NCI-H748 (cell line): ENCODE measurements around the gene UPK3A.
"Not testable (repeated sequence)": the region's sequence is repeated elsewhere in the genome, so short reads cannot be mapped to it uniquely, and the experiment has no call there.

ENCODE experiments used
- DNase-seq: peaks from one replicate; lab custom pipeline; 2025; ENCODE audit not compliant: unreplicated experiment; lab: John Stamatoyannopoulos, UW

The UPK3A gene

DNA sequence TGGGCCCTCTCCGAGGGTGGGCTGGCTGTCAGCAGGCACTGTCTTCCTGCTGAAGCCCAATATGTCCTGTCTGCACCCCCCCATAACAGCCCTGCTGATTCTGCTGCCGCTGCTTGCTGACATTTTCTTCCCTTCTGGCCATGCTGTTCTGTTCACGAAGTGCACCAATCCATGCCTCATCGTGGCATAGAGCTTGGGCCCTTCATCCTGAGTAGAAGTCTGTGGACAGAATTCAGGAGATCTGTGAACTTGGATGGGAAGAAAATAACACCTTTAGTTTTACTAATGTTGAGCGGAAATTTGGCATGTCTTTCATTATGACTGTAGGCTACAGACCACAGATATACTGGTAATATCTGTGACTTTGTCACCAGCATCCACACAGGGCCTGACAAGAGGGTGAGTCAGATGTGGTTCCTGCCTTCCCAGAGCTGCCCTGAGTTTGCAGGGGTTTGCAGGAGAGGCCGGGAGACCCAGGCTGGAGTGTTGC, 29.9 kb upstream of the UPK3A start:
- DNase-seq = no peak

DNA sequence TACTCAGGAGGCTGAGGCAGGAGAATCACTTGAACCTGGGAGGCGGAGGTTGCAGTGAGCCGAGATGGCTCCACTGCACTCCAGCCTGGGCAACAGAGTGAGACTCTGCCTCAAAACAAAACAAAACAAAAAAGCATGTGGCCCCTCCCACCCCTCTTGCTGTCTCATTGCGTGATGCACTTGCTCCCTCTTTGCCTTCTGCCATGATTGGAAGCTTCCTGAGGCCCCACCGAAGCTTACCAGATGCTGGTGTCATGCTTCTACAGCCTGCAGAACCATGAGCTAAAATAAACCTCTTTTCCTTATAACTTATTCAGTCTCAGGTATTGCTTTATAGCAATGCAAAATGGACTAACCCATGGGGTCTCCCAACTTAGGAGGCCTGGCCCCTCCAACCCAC, 26.8 kb upstream of the UPK3A start:
- DNase-seq = not testable (repeated sequence)

DNA sequence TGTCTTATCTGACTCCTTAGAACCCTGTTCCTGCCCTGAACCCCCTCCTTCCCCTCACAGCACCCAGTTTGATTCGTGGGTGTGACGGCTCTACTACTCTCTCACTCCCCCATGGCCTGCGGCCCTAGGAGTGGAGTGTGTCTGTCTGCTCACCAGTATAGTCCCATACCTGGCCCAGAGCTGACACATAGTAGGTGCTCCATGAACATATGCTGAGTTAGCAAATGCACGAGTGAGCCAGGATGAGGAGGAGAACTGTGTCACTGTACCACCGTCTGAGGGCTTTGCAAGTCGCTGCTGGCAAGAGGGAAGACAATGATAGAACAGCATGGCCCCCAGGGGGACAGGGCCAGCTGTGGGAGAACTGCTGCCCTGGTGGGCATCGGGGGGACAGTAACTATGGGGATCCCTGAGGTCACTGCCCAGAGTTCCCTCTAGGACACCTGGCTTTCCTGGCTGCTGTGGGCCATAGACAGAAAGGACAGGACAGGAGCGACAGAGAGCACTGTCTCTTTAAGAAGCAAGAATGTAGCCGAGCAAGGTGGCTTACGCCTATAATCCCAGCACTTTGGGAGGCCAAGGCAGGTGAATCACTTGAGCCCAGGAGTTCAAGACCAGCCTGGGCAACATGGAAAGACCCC, 24.9 kb upstream of the UPK3A start:
- no peak for DNase-seq

DNA sequence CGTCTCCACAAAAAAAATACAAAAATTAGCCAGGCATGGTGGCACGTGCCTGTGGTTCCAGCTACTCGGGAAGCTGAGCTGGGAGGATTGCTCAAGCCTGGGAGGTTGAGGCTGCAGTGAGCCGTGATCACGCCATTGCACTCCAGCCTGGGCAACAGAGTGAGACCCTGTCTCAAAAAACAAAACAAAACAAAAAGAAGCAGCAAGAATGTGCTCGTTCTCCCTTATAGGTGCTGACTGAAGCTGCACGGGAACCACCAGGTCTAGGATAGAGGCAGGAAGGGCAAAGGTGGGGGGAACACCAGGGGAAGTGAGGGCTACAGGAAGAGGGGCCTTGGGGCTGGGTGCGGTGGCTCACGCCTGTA, 24.4 kb upstream of the UPK3A start:
- DNase-seq = not testable (repeated sequence)

DNA sequence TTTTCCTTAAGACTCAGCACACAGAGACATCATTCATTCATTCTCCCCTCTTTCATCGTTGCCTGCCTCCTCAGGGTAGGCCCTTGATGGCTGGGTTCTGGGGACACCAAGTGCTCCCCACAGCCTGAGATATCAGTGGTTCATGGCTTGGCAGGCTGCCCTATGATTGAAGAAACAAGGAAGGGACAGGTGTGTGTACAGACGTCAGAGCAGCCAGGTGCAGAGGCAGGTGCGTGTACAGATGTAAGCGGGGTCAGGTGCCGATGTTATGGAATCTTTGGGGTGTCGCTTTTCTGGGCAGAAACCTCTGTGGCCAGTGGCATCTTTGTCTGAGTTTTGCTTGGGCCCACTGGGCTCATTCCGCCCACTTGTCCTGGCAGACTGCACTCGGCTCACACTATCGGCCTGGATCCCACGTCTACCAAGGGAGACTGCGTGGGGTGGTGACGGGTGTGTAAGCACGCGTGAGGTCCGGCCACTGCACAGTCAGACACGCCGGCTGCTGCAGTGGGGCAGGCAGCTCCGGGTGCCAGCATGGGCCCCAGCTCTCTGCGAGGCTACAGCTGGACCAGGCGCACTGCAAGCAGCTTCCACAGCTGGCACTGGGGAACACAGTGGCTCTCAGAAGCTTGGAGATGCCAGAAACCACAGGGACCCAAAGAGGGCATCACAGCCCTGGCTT, 23.2 kb upstream of the UPK3A start:
- DNase-seq = peak; percentile 62

DNA sequence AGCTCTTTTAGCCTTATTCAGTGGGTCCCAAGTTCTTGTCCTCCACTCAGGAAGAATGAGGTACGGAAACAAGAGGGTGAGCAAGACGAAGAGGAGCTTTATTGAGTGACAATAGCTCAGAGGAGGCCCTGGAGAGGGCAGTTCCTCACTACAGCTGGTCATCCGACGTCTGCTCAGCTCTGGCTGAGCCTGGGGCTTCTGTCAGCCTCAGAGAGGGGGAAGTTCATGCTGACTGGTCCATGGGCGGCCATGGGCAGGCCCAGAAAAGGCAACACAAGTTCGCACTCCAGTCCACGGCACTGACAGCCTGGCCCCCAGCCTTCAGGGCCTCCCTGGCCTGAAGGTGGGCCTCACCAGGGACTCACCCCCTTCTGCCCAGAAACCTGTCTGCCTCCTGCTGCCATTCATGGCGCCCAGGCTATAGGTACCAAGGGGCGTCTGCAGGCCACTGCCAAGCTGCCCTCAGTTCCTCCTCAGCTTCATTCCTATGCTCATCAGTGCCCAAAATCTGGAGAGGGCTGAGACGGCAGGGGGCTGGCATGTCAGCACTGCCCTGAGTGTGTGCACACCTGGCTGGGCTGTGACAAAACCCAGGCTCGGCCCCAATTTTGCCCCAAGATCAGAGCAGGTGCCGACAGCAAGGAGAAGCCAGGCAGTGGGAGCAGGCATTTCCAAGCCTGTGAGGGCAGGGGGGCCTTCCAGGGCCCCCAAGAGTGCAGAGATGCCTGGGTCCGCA, 22.4 kb upstream of the UPK3A start:
- DNase-seq = no peak

DNA sequence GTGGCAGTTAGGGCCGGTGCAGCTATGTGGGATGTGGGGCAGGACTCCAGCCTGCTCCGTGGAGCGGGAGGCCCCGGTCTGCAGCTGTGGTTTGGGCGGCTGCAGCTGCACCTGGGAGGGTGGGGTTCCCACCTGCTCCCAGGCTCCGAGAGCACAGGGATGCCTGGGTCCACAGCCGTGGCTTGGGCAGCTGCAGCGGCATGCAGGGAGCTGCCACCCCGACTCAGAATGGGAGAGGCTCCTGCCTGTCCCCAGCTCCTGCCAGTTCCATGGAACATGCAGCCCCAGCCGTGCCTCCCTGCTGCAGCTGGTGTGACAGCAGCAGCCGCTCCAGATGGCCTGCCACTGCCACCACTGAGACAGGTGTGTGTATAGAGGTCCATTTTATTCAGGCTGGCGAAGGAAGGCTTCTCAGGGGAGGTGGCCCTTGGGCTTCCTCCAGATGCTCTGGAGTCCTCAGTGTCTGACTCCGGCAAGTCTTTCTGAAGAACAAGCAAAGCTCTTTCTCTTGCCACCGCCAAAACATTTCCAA, 21.8 kb upstream of the UPK3A start:
- peak; percentile 61 for DNase-seq

DNA sequence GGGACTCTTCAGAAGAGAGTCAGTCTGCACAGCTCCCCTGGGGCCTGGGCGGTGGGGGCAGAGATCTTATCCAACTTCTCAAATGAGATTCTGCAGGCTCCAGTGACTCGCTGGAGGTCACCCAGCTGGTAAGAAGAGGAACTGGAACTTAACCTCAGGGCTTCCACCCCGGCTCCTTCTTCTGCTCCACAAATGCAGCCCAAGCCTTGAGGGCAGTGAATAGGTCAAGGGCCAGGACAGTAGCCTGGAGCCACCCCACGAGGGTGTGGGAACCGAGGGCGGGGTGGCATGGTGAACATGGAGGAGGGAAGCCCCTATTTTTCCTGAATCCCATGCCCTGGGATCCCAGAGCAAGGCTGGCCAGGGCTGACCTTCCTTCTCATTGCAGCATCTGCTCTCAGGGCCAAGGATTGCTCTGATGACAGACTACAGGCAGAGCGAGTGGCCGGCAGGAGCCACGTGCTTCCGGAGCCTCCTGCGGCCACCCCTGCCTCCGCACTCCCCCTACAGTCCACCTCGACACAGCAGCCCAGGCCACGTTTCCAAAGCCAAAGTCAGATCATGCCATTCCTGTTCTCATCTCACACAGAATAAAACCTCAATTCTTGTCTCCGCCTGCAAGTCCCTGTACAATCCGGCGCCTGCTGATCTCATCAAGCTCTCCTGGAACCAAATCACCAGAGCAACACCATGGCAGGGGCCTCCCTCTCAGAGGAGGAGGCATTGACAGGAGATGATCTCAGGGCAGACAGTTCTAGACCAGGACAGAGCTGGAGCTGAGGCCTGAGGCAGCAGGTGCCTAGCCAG, 21.1 kb upstream of the UPK3A start:
- DNase-seq = no peak

DNA sequence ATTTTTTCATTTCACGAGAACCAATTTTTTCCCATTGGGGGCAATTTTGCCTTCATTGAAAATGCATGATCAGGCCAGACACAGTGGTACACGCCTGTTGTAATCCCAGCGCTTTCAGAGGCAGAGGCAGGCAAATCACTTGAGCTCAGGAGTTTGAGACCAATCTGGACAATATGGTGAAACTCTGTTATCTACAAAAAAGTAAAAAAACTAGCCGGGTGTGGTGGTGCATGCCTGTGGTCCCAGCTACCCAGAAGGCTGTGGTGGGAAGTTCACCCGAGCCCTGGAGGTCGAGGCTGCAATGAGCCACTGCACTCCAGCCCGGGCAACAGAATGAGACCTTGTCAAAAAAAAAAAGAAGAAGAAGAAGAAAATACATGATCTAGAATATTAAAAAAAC, 19.2 kb upstream of the UPK3A start:
- DNase-seq = no peak

DNA sequence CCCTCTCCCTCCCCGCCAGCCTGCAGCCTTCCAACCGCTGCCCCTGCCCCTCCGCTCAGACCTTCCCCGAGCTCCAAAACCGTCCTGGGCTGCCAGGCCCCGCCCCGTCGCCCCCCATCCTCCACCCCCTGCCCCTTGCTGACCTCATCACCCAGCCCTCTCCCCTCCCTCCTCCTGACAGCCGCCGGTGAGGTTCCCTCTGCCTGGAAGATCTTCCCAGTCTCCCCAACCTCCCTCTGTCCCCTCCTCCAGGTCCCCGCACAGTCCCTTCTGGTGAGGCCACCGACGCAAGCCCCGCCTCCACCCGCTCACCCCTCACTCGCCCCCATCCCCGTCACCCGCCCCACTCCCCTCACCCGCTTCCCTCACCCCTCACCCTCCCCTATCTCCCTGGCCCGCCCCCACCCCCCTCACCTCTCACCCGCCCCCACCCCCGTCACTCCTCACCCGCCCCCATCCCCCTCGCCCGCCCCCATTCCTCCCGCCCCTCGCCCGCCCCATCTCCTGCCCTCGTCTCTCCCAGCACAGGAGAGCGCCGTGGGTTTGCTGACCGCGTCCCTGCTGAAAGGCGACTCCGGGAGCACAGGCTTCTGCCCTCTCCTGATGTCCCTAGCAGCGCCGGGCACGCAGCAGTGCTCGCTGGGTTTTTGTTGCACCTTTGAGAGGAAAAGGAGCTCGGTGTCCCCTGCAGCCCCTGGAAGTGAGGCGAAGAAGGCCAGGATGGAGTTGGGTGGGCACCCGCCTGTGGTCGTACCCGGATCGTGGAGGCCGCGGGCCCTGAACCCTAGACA, 16.4 kb upstream of the UPK3A start:
- DNase-seq = peak; percentile 81

DNA sequence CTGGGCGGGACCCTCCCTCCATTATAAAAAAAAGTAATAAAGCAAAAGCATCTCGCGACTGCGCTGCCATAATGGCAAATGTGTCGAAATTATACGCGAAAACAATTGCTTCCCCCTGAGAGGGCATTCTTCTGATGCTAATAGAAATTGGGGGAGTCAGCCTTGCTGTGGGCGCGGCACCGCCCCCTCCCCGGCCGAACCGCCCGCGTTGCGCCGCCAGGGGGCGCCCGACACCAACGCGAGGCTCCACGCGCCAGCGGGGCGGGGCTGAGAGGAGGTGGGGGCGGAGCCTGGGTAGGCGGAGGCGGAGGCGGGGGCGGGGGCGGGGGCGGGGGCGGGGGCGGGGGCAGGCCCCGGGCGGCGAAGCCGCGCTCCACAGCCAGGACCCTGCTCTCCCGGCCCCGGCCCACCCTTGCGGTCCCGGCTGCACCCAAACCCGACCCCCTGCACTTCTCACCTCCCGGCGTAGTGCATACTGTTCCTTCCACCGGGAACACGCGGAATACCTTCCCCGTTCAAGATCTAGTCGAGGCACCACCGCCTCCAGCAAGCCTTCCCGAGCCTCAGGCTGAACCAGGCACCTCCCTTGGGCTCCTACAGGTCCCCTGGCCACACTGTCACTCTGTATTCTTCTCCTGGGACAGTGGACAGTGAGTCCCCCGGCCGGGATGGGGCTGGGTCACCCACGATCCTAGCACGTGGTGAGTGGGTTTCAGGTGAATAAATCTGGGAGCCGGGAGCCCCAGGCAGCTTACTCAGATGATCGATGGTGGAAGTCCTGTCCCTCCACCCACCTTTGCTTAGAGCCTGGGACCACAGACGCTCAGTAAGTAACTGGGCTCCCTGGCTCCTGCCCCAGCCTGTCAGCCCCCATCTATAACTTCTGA, 15.5 kb upstream of the UPK3A start:
- peak; percentile 75 for DNase-seq

DNA sequence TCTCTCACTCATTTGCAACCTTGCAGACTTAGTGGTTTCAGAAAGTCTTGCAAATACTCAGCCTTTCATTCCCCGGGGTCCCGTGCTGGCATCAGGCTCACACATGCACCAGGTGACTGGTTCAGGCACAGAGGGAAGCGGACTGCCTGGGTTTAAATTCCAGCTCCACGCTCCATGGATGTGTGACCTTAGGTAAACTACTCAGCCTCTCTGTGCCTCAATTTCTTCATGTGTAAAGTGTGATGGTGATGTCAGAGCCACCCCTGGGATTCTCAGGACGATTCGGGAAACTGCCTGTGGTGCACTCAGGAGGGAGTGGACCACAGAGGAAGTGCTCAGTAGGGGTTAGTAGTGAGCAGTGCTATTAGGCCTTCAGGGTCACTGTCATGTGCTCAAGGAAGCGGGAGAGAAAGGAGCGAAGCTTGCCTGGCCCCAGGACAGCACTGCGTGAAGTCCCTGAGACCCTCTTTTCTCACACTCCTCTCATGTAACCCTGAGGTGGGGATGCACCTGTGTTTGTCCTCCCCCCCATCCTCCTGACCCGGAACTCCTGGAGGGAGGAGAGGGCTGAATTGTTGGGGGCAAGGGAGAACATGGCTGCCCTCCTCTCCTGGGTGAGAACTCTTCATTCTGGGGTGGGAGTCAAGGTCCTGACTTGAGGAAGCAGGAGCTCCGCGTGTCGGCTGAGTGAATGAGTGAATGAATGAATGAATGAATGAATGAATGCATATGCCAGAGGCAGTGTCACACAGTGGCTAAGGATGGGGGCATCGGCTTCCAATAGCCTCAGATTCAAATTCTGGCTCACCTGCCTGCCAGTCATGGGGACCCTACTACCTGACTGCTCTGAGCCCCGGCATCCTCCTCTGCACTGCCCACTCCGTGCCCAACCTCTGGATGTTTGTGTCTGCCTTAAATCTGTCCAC, 14.4 kb upstream of the UPK3A start:
- no peak for DNase-seq

DNA sequence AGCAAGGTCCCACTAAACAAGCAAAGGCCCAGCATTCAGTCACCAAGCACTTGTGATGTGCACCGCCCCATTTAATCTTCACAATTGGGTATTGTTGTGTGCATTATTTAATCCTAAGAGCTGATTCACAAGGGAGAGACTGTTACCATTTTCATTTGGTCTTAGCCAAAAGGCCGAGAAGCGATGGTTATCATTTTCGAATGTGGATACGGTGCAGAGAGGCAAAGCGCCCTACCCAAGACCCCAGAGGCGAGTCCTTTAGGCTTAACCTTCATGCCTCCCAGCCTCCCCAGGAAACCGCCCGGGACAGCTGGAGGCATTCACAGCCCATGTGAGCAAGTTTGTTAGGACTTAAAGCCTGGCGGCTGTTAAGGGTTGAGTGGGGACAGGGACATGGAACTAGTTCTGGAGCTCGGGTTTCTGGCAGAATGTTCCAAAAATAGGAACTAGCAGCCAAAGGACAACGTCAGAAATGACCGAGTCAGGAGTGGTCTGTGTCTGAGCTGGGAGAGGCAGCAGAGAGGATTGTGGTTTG, 13.0 kb upstream of the UPK3A start:
- DNase-seq = peak; percentile 12

DNA sequence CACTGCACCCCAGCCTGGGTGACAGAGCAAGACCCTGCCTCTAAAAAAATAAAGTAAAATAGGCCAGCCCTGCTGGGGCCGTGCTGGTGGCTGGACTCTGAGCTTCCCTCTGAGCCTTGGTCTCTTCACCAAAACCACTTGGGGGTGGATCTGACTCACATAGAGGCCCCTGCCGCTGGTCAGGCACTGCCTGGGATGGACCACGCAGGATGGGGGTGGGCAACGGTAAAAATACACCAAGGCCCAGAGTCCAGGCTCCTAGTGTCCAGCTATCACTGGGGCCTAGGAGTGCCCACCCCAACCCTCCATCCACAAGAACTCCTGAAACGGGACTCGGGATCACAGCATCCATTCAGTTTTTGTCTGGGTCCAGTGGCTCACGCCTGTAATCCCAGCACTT, 12.3 kb upstream of the UPK3A start:
- no peak for DNase-seq

DNA sequence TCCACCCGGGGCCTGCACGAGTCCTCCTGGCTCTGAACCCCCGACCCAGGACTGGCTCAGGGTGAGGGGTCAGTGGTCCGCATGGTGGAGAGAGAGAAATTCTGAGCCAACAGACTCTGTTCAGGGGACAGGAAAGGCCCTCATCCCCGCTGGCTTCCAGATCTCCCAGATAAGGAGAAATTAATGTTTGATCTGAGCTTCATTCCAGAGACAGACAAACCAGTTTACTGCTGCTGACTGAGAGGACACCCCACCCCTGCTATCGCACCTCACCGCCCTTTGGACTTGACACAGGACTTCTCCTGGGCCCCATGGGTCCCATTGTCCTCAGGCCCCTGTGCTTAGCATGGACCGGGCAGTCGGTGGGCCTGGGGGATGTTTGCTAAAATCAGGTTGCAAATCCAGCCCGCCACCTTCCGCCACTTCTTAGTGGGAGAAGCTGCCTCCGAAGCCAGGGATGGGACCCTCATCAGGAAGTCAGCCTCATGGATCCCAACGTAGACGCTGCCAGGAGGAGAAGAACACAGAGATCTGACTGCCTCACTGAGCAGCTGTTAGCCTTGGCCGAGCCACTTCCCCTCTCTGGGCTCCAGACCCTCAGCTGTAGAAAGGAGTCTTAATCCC, 11.2 kb upstream of the UPK3A start:
- DNase-seq = no peak

DNA sequence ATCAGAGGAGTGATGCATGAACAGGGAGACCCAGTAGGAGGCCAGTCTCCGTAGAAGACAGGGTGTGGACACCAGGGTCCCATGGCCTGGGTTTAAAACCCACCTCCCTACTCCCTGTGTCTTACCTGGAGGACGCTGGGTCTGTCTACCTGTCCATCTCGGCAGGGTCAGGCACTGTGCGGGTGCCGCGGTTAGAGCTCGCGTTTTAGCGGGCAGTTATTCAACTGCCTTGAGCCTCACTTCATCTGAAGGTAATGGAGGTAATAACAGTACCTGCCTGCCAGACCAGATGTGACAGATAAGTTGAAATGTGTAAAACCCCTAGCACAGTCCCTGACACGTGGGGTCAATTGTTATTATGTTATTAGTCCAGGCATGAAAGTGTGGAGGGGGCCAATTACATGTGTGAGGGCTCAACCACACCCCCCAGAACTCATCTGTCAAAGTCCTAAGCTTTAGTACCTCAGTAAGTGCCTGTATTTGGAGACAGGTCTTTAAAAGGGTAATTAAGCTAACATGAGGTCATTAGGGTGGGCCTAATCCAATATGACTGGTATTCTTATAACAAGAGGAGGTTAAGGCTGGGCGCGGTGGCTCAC, 8.1 kb upstream of the UPK3A start:
- DNase-seq = no peak

DNA sequence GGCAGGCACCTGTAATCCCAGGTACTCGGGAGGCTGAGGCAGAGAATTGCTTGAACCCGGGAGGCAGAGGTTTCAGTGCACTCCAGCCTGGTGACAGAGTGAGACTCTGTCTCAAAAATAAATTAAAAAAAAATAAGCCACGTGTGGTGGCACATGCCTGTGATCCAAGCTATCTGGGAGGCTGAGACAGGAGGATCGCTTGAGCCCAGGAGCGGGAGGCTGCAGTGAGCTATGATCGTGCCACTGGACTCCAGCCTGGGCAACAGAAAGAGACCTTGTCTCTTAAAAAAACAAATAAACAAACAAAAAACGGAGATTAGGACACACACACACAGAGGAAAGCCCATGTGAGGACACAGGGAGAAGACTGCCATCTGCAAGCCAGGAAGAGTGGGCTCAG, 7.0 kb upstream of the UPK3A start:
- DNase-seq = not testable (repeated sequence)
